Body of pancreas (tissue), 4 donors: ENCODE results near the gene ADNP.

ENCODE experiments used
- POLR2A ChIP-seq, 3 donors: fragments of 450-650 bp; IDR thresholded peaks; one replicate each; pipeline ENCODE4 v1.6.1; 2016; ENCODE audit warnings: antibody characterized with exemption in 3 of 3, mild to moderate bottlenecking in 2 of 3
- TF ChIP-seq, protein P1 (sequence below), 7 experiments: fragments of 450-650 bp in 4 of 7; fragments of 200-600 bp in 3 of 7; sonication (generic) in 3 of 7; IDR thresholded peaks; one replicate each; pipeline ENCODE4 v1.5.1; 2016 to 2019; ENCODE audit warnings: antibody characterized with exemption in 7 of 7

DNA sequence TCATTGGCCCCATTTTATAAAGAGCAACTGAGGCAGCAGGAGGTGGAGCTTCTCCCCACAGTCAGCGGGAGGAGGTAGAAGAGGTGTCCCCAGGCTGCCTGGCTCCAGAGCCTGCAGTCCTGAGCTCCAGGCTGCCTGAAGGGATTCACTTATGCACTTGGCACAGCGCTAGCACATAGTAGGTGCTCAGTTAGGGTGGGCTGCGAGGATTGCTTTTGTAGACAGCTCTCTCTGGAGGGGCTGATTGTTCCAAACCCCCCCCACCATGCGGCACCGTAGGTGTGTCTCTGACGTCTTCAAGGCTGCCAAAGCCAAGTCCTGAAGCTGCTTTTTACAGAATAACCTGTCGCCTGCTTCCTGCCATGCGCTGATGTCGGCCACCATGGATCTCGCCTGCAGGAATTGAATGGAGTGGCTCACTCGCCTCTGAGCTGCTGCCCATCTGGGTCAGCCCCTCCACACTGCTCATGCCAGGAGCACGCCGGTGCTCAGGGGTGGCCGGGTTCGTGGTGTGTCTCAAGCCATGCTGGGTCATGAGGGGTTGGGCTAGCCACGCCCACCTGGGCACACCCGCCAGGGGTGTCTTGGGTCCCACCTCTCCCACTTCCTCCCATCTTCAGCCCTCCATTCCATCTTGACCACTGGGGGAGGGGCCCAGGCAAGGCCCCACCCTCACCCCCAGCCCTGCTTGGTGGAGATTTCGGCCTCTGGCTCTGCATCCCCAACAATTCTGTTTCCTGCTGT, 76.6 kb downstream of the ADNP start:
- TF ChIP-seq, protein P1, sequence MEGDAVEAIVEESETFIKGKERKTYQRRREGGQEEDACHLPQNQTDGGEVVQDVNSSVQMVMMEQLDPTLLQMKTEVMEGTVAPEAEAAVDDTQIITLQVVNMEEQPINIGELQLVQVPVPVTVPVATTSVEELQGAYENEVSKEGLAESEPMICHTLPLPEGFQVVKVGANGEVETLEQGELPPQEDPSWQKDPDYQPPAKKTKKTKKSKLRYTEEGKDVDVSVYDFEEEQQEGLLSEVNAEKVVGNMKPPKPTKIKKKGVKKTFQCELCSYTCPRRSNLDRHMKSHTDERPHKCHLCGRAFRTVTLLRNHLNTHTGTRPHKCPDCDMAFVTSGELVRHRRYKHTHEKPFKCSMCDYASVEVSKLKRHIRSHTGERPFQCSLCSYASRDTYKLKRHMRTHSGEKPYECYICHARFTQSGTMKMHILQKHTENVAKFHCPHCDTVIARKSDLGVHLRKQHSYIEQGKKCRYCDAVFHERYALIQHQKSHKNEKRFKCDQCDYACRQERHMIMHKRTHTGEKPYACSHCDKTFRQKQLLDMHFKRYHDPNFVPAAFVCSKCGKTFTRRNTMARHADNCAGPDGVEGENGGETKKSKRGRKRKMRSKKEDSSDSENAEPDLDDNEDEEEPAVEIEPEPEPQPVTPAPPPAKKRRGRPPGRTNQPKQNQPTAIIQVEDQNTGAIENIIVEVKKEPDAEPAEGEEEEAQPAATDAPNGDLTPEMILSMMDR (IDR thresholded peaks at IDR 0.05), result no peak
- no peak for TF ChIP-seq POLR2A (IDR thresholded peaks at IDR 0.05)
